HG03571 (cell line): Measurements from ENCODE around the gene GPR161.
A peak's percentile ranks its signal among the peaks of the same experiment; 100 is the strongest.
"Not testable (repeated sequence)": the region's sequence is repeated elsewhere in the genome, so short reads cannot be mapped to it uniquely, and the experiment has no call there.

Experiments used
- ATAC-seq: cut with Tn5 transposase; IDR thresholded peaks from one replicate; pipeline ENCODE4 v1.9.1; 2021; ENCODE audit not compliant: unreplicated experiment

Gene GPR161

GRCh38 chr1:168136709-168137514 is at the start of gene GPR161:
Gene GPR161 (minus strand): TSS chr1:168136930. CDS start chr1:168104850, 32,080 bp downstream.
- ATAC-seq = no peak

GRCh38 chr1:168181063-168181720 is 44.5 kb upstream of the GPR161 start:
- ATAC-seq = not testable (repeated sequence)

GRCh38 chr1:168180148-168180524 is 43.4 kb upstream of the GPR161 start:
- ATAC-seq = no peak

GRCh38 chr1:168179438-168180147 is 42.9 kb upstream of the GPR161 start:
- no peak for ATAC-seq

GRCh38 chr1:168178638-168179437 is 42.1 kb upstream of the GPR161 start, which contains the start of gene TIPRL:
Gene TIPRL (plus strand): TSS chr1:168178962. CDS start chr1:168179078, 116 bp downstream.
- peak; percentile 87 for ATAC-seq

- ATAC-seq = peak; percentile 1
Measured at GRCh38 chr1:168178227-168178637, 41.5 kb upstream of the GPR161 start.

GRCh38 chr1:168172250-168172915 is 35.7 kb upstream of the GPR161 start:
- ATAC-seq = no peak

GRCh38 chr1:168170564-168171508 is 34.1 kb upstream of the GPR161 start:
- ATAC-seq = no peak

- no peak for ATAC-seq
Measured at GRCh38 chr1:168167806-168168205, 31.1 kb upstream of the GPR161 start.

GRCh38 chr1:168164771-168165170 is 28.0 kb upstream of the GPR161 start:
- no peak for ATAC-seq

GRCh38 chr1:168163670-168164069 is 26.9 kb upstream of the GPR161 start:
- no peak for ATAC-seq

- ATAC-seq = no peak
Measured at GRCh38 chr1:168161459-168161858, 24.7 kb upstream of the GPR161 start.

- ATAC-seq = no peak
Measured at GRCh38 chr1:168159979-168160378, 23.2 kb upstream of the GPR161 start.

- ATAC-seq = no peak
Measured at GRCh38 chr1:168159251-168159650, 22.5 kb upstream of the GPR161 start.

GRCh38 chr1:168157638-168158037 is 20.9 kb upstream of the GPR161 start:
- no peak for ATAC-seq

- ATAC-seq = no peak
Measured at GRCh38 chr1:168155910-168156309, 19.2 kb upstream of the GPR161 start.

GRCh38 chr1:168154707-168155106 is 18.0 kb upstream of the GPR161 start:
- not testable (repeated sequence) for ATAC-seq

GRCh38 chr1:168151935-168152334 is 15.2 kb upstream of the GPR161 start:
- ATAC-seq = no peak

- ATAC-seq = no peak
Measured at GRCh38 chr1:168150283-168150682, 13.6 kb upstream of the GPR161 start.
